HEK293T (cell line): ENCODE results near the gene MAGEB2.
"Not testable (repeated sequence)": the region's sequence is repeated elsewhere in the genome, so short reads cannot be mapped to it uniquely, and the experiment has no call there.

Source experiments
- CTCF ChIA-PET: fragments of 350-600 bp; formaldehyde crosslinking; extraction: SDS; loops from one replicate; lab custom pipeline; 2021; ENCODE audit warnings: antibody characterized with exemption, inconsistent platforms; lab: Yijun Ruan, JAX
- POLR2A ChIA-PET: fragments of 350-600 bp; formaldehyde crosslinking; extraction: SDS; loops from one replicate; lab custom pipeline; 2020; ENCODE audit warnings: antibody characterized with exemption, inconsistent platforms; lab: Yijun Ruan, JAX
- DNase-seq: peaks from one replicate; pipeline ENCODE4 v3.0.0; 2012; ENCODE audit warnings: mixed read lengths; ENCODE audit errors: extremely low spot score
- ARNT ChIP-seq: fragments of 450-650 bp; IDR thresholded peaks from 2 replicates; pipeline ENCODE4 v1.6.1; 2017; ENCODE audit warnings: mild to moderate bottlenecking
- BHLHE40 ChIP-seq: fragments of 450-650 bp; IDR thresholded peaks from 2 replicates; pipeline ENCODE4 v1.6.1; 2016; ENCODE audit warnings: mild to moderate bottlenecking, moderate library complexity, borderline replicate concordance
- CTBP1 ChIP-seq: fragments of 450-650 bp; IDR thresholded peaks from 2 replicates; pipeline ENCODE4 v1.6.1; 2016; ENCODE audit warnings: borderline replicate concordance
- ELF4 ChIP-seq: fragments of 450-650 bp; IDR thresholded peaks from 2 replicates; pipeline ENCODE4 v1.6.1; 2017; ENCODE audit warnings: antibody characterized with exemption
- FOXA1 ChIP-seq: fragments of 450-650 bp; IDR thresholded peaks from 2 replicates; pipeline ENCODE4 v1.6.1; 2016; ENCODE audit warnings: mild to moderate bottlenecking
- FOXK2 ChIP-seq: fragments of 450-650 bp; IDR thresholded peaks from 2 replicates; pipeline ENCODE4 v1.6.1; 2016; ENCODE audit warnings: mild to moderate bottlenecking
- FOXM1 ChIP-seq: fragments of 450-650 bp; IDR thresholded peaks from 2 replicates; pipeline ENCODE4 v1.6.1; 2017; ENCODE audit warnings: mild to moderate bottlenecking, borderline replicate concordance
- HDGF ChIP-seq: fragments of 450-650 bp; IDR thresholded peaks from 2 replicates; pipeline ENCODE4 v1.6.1; 2017; ENCODE audit warnings: antibody characterized with exemption, borderline replicate concordance
- L3MBTL2 ChIP-seq: fragments of 450-650 bp; conservative IDR thresholded peaks from 2 replicates; pipeline ENCODE4 v1.6.1; 2016; ENCODE audit warnings: mild to moderate bottlenecking
- LEF1 ChIP-seq: fragments of 450-650 bp; IDR thresholded peaks from 2 replicates; pipeline ENCODE4 v1.6.1; 2017; ENCODE audit warnings: mild to moderate bottlenecking, borderline replicate concordance
- NFRKB ChIP-seq: fragments of 450-650 bp; IDR thresholded peaks from 2 replicates; pipeline ENCODE4 v1.6.1; 2016; ENCODE audit warnings: mild to moderate bottlenecking, moderate library complexity
- SP1 ChIP-seq: fragments of 450-650 bp; IDR thresholded peaks from 2 replicates; pipeline ENCODE4 v1.6.1; 2017
- SUZ12 ChIP-seq: fragments of 450-650 bp; IDR thresholded peaks from 2 replicates; pipeline ENCODE4 v1.6.1; 2016; ENCODE audit warnings: mild to moderate bottlenecking
- TARDBP ChIP-seq: fragments of 450-650 bp; IDR thresholded peaks from 2 replicates; pipeline ENCODE4 v1.6.1; 2016
- ZNF384 ChIP-seq: fragments of 450-650 bp; IDR thresholded peaks from 2 replicates; pipeline ENCODE4 v1.6.1; 2016
- TF ChIP-seq, protein P1 (sequence below): fragments of 450-650 bp; IDR thresholded peaks from 2 replicates; pipeline ENCODE4 v1.6.1; 2016

The MAGEB2 gene, protein sequence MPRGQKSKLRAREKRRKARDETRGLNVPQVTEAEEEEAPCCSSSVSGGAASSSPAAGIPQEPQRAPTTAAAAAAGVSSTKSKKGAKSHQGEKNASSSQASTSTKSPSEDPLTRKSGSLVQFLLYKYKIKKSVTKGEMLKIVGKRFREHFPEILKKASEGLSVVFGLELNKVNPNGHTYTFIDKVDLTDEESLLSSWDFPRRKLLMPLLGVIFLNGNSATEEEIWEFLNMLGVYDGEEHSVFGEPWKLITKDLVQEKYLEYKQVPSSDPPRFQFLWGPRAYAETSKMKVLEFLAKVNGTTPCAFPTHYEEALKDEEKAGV

DNA sequence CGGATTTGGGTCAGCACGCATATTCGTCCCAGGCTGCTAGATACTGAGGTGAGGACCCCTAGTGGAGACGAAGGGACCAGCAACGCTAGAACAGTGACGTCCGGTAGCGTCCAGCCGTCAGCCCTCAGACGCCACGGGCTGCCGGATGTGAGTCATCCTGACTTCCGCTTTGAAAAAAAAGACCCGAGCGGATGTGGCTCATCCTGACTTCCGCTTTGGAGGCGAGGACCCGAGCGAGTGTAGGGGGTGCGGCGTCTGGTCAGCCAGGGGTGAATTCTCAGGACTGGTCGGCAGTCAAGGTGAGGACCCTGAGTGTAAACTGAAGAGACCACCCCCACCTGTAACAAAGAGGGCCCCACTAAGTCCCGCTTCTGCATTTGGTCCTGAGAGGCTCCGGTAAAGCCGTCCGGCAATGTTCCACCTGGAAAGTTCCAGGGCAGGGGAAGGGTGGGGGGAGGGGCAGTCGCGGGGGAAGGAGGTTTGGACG is at the start of gene MAGEB2:
MAGEB2 (plus strand) TSS at position 207 of the 487 bp plus-strand sequence. CDS start 3,018 bp downstream, outside the sequence.
- peak; percentile 54 for DNase-seq
- ChIA-PET POLR2A (no interaction called here), CTCF (no interaction called here)
- no peak for TF ChIP-seq SP1
- no peak for TF ChIP-seq ARNT

DNA sequence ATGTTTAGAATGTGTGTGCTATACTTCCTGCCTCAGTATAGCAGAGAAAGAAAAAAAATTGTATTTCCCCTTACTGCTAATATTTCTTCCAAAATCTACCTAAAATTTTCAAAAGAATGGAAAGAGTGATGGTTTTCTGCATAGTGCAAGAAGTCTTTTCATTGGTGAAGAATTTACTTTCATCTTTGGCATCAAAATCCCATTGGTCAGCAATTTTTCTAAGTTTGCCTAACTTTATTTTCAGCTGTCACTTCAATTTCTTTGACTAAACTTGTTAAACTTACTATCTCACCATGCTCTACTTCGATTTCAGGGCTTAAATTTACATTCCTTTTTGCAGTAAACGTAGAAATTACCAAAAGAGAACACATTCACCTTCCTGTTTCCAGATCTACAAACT is 44.5 kb upstream of the MAGEB2 start:
- TF ChIP-seq SUZ12 (no peak), FOXK2 (no peak), NFRKB (no peak), LEF1 (no peak)
- CTCF ChIA-PET: no interaction called here
- DNase-seq: no peak
- POLR2A ChIA-PET: no interaction called here

DNA sequence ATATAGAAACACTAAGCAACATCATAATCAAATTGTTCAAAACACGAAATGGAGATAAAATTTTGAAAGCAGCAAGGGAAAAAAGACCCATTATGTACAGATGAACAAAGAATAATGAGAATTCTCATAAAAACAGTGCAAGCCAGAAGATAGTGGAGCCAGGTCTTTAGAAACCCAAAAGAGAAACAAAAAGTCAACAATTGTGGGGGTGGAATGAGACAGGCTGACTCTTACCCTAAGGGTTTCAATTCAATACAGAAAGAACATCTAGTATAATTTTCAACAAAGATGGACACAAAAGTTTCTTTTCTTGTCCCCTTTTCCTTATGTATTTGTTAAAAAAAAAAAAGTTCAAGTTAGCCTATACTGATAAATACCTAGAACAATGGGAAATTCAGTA is 34.0 kb upstream of the MAGEB2 start:
- ChIA-PET POLR2A (no interaction called here), CTCF (no interaction called here)
- TF ChIP-seq FOXA1 (no peak), FOXK2 (no peak), TARDBP (no peak)
- DNase-seq: no peak

DNA sequence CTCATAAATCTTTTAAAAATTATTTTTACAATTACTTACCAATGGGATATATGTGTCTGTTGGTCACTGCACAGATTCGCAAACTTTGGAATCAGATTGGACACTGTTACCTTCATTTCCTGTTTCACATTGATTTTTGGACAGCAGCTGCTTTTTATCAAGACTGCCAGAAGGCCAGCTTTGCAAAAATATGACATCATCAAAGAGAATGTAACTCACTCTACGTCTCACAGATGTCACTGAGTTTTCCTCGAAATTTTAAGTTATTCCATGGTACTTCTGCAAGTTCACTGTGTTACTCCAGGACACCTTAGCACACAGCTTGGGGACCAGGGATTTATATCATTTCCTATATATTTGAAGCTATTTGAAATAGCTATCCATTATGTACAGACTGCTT is 31.8 kb upstream of the MAGEB2 start:
- no peak for TF ChIP-seq FOXM1
- no peak for TF ChIP-seq BHLHE40
- TF ChIP-seq, protein P1, sequence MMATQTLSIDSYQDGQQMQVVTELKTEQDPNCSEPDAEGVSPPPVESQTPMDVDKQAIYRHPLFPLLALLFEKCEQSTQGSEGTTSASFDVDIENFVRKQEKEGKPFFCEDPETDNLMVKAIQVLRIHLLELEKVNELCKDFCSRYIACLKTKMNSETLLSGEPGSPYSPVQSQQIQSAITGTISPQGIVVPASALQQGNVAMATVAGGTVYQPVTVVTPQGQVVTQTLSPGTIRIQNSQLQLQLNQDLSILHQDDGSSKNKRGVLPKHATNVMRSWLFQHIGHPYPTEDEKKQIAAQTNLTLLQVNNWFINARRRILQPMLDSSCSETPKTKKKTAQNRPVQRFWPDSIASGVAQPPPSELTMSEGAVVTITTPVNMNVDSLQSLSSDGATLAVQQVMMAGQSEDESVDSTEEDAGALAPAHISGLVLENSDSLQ: no peak
- TF ChIP-seq CTBP1: no peak
- no peak for TF ChIP-seq ZNF384
- TF ChIP-seq SP1: no peak
- no peak for DNase-seq
- CTCF ChIA-PET: no interaction called here
- POLR2A ChIA-PET: no interaction called here

DNA sequence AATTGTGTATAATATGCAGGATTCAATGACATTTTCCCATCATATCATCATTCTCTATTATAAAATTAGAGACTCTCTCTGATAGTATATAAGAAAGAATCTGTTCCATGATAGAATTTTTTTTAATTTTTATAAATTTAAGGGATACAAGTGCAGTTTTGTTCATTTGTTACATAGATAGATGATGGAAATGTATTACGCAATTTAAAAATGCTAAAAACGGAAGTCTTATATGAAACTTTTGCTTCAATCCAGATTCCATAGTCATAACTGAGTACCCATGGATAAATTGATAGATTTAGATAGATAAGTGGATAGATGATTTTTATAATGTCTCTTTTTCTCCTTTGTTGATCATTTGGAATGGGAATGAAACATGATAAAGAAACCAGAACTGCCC is 24.9 kb upstream of the MAGEB2 start:
- CTCF ChIA-PET: no interaction called here
- no peak for TF ChIP-seq HDGF
- no peak for TF ChIP-seq FOXK2
- no peak for TF ChIP-seq FOXA1
- POLR2A ChIA-PET: no interaction called here
- no peak for DNase-seq

DNA sequence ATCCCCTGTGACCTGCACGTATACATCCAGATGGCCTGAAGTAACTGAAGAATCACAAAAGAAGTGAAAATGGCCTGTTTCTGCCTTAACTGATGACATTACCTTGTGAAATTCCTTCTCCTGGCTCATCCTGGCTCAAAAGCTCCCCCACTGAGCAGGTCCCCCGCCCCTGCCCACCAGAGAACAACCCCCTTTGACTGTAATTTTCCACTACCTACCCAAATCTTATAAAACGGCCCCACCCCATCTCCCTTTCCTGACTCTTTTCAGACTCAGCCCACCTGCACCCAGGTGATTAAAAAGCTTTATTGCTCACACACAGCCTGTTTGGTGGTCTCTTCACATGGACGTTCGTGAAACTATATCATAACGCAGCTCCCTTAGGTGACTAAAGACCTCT is 21.5 kb upstream of the MAGEB2 start:
- CTCF ChIA-PET, POLR2A ChIA-PET, DNase-seq: not testable (repeated sequence)

DNA sequence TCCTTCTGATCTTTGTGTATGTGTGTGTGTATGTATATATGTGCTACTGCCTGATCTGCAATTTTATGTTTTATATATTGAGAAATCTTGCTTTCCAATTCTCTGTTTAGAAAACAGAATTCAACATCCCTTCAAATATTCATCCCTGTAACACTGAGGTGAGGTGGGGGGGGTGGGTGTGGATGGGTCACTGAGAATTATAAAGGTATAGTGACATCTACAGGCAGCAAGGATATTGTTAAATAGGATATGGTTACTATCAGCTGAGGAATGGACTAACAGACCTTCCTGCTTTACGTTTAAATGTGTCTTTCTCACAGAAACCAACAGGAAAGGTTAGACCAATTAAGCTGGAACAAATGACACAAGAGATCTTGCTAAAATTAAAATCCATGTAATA is 19.0 kb upstream of the MAGEB2 start:
- POLR2A ChIA-PET: no interaction called here
- CTCF ChIA-PET: no interaction called here
- TF ChIP-seq BHLHE40 (no peak), CTBP1 (no peak), TARDBP (no peak), ZNF384 (no peak), NFRKB (no peak), SUZ12 (no peak), ARNT (no peak), SP1 (no peak), HDGF (no peak)
- TF ChIP-seq, protein P1: no peak
- DNase-seq: peak; percentile 15

DNA sequence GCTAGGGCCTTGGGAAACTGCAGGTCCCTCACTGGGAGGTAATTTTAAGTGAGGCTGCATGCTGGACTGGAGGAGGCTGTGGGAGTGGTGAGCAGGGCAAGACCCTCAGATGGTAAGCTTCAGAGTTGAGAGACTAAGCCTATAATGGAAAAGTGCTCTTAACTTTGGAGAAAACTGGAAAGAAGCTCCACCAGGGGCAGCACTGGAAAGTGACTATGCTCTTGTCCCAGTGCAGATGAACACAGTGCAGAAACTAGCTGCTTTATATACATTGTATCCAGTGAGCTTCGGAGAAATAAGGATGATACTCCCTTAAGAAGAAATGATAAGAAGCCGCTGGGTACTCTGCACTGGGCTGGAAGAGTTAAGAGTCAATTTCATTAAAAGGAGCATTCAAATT is 3.2 kb upstream of the MAGEB2 start:
- ChIA-PET POLR2A (no interaction called here), CTCF (no interaction called here)
- DNase-seq: no peak
- TF ChIP-seq ELF4: no peak
- TF ChIP-seq NFRKB: no peak
- TF ChIP-seq, protein P1: no peak
- no peak for TF ChIP-seq ZNF384
- TF ChIP-seq CTBP1: no peak
- no peak for TF ChIP-seq FOXK2
- no peak for TF ChIP-seq HDGF
- TF ChIP-seq SUZ12: no peak
- TF ChIP-seq TARDBP: no peak
- no peak for TF ChIP-seq BHLHE40
- no peak for TF ChIP-seq LEF1
- no peak for TF ChIP-seq SP1
- no peak for TF ChIP-seq L3MBTL2
- TF ChIP-seq FOXA1: no peak
- no peak for TF ChIP-seq ARNT
- TF ChIP-seq FOXM1: no peak
